HCEC 1CT (cell line): ENCODE results near the gene HOXA6.
A peak's percentile ranks its signal among the peaks of the same experiment; 100 is the strongest.

Experiments used
- DNase-seq: peaks from one replicate; pipeline ENCODE4 v3.0.0-alpha.2; 2017

Gene HOXA6

DNA sequence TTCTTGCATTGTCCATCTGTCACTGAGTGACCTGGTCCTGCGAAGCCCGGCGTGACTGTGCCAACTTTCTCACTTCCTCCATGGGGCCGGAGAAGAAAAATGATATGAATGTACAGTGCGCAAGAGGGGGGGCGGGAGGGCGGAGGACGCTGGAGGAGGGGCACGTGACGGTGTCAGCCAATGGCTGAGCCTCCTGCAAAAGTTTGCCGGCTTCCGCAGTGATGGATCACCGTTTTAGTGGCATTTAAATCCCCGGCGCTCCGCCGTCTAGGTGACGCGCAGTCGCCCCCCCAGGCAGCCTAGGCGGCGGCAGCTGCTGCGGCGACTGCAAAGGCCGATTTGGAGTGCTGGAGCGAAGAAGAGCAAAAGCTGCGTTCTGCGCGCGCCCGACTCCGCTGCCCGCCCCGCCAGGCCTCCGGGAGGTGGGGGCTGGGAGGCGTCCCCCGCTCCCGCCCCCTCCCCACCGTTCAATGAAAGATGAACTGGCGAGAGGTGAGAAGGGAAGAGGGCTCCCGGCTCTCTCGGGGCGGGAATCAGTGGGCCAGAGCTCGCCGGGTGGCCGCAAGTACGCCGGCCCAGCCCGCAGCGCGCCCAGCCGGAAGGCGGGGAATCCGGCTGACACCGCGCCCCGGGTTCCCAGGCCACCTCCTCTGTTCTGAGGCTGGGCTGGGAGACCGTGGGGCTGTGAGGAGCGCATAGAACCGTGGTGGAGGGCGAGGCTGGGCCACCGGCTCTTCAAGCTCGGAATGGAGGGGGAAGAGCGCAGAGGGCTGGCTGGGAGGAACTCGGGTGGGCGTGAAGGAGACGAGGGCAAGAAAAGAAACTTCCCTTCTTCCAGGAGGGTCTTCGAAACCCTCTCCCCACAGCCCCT, 51.4 kb downstream of the HOXA6 start, which contains the start of gene HOXA1:
TSS of gene HOXA1 (minus strand) at position 104 of the 871 bp plus-strand sequence. CDS start at position 16, 88 bp downstream.
- DNase-seq, result peak; percentile 97
